ENCODE results near the gene PPARA. TPM values are rescaled to one million over a fixed set of nuclear protein-coding genes. Genes with fewer than 3 reads are reported as not detected.

The PPARA gene
- polyA plus RNA-seq, 1 of the 3 experiments (the other 2 are of a cell fraction): 4.5 TPM

DNA sequence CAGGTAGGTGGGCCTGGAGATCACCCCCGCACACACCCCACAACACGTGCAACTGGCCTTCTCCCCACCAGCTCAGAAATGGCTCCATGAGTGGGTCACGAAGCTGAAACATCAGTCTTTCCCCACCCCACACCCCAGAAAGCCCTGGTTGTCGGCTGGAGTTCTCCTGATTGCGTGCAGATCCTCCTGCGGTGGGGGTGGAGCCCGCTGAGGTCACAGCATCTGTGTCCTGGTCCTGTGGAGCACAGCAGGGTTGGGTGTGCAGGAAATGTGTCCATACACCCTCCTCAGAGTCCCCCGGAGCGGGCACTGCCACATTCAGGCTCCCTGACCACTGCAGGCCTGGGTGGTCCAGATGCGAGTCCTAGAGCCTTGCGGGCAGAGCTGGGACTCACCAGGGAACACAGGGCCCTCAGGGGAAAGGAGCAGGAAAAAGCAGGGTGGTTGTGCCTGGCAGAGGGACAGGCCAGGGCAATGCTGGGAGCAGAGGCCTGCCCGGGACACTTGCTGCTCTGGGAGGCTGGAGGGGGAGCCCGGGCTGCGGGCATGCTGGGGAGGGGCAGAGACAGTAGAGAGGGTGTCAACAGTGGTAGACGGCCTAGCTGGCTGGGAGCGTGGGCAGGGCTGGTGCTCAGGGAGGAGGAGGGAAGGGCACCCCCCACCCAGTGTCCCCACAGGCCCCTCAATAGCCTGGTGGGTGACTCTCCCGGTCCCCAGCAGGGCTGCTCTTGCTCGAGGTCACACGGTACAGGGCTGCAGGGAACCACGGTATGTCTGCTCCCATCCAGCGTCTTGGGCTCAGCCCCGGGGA, 42.4 kb upstream of the PPARA start:
- no peaks in the 10 kb centered on the region for H3K27me3 ChIP-seq (ENCODE audit: insufficient read depth)
- no peaks in the 10 kb centered on the region for H3K9me3 ChIP-seq
- peaks cover 81 to 93% of the 10 kb centered on the region in 2 experiments for H3K36me3 ChIP-seq (replicated peaks in 1 of 2; ENCODE audit: control insufficient read depth in 1 of 2, insufficient read depth in 2 of 2, low read length in 1 of 2)
- POLR2A ChIA-PET: interaction anchor here (0.7 to 1.2 kb wide), 5 partner anchors 9 to 54 kb away, joined by 3 to 4 read pairs (median 3); no protein-coding TSS in a partner anchor
- peak overlapping the region; percentile 60 to 98 for H3K27ac ChIP-seq (ENCODE audit: low read depth in 2 of 2, low read length in 1 of 2)
- H2AFZ ChIP-seq (ENCODE audit: low read depth): no peak overlapping the region
- peaks cover 100% of the 10 kb centered on the region for H4K20me1 ChIP-seq (ENCODE audit: insufficient read depth)
- H3K79me2 ChIP-seq (ENCODE audit: insufficient read depth): peaks cover 90% of the 10 kb centered on the region
- peaks cover 43 to 93% of the 10 kb centered on the region in 2 experiments for H3K4me1 ChIP-seq (ENCODE audit: control insufficient read depth in 1 of 2, insufficient read depth in 2 of 2, low read depth in 1 of 2, low read length in 1 of 2)
- TF ChIP-seq RFX5 (IDR thresholded peaks at IDR 0.05; ENCODE audit: low read length) (no peak), TAF1 (IDR thresholded peaks at IDR 0.05; ENCODE audit: borderline replicate concordance, low read depth, low read length) (no peak), POLR2AphosphoS5 (IDR thresholded peaks at IDR 0.05; ENCODE audit: low read depth, low read length) (peak; percentile 18; the same call in 1 of the 2 replicates), SIN3A (IDR thresholded peaks at IDR 0.05; ENCODE audit: borderline replicate concordance, low read depth, low read length) (0 out of 2 replicates have a peak, but pooled peaks have one; percentile 24)
- TF ChIP-seq, protein P1, sequence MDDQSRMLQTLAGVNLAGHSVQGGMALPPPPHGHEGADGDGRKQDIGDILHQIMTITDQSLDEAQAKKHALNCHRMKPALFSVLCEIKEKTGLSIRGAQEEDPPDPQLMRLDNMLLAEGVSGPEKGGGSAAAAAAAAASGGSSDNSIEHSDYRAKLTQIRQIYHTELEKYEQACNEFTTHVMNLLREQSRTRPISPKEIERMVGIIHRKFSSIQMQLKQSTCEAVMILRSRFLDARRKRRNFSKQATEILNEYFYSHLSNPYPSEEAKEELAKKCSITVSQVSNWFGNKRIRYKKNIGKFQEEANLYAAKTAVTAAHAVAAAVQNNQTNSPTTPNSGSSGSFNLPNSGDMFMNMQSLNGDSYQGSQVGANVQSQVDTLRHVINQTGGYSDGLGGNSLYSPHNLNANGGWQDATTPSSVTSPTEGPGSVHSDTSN (IDR thresholded peaks at IDR 0.05): peak; percentile 26; the same call in 1 of the 2 replicates
- TF ChIP-seq, protein P2, sequence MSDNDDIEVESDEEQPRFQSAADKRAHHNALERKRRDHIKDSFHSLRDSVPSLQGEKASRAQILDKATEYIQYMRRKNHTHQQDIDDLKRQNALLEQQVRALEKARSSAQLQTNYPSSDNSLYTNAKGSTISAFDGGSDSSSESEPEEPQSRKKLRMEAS (IDR thresholded peaks at IDR 0.05; ENCODE audit: low read depth): no peak
- 77% methylated on average over 11 of the region's 22 CpGs for WGBS (ENCODE audit: low lambda C conversion rate)
- H3K4me2 ChIP-seq: peak overlapping the region; percentile 22; the same call in 1 of the 2 replicates
- no peak overlapping the region for H3K4me3 ChIP-seq (ENCODE audit: low read depth in 2 of 2, low read length in 1 of 2)
- no peaks in the 10 kb centered on the region for H3K9me2 ChIP-seq
- peak; percentile 76 for DNase-seq
- CTCF ChIA-PET: interaction anchor here (1.0 to 2.9 kb wide), 7 partner anchors 9 to 113 kb away, joined by 3 to 14 read pairs (median 11); no protein-coding TSS in a partner anchor
- H3K9ac ChIP-seq: no peak overlapping the region; the same call in 1 of the 2 replicates
- peaks cover 90% of the 10 kb centered on the region for H3F3A ChIP-seq (replicated peaks; ENCODE audit: insufficient read depth)

DNA sequence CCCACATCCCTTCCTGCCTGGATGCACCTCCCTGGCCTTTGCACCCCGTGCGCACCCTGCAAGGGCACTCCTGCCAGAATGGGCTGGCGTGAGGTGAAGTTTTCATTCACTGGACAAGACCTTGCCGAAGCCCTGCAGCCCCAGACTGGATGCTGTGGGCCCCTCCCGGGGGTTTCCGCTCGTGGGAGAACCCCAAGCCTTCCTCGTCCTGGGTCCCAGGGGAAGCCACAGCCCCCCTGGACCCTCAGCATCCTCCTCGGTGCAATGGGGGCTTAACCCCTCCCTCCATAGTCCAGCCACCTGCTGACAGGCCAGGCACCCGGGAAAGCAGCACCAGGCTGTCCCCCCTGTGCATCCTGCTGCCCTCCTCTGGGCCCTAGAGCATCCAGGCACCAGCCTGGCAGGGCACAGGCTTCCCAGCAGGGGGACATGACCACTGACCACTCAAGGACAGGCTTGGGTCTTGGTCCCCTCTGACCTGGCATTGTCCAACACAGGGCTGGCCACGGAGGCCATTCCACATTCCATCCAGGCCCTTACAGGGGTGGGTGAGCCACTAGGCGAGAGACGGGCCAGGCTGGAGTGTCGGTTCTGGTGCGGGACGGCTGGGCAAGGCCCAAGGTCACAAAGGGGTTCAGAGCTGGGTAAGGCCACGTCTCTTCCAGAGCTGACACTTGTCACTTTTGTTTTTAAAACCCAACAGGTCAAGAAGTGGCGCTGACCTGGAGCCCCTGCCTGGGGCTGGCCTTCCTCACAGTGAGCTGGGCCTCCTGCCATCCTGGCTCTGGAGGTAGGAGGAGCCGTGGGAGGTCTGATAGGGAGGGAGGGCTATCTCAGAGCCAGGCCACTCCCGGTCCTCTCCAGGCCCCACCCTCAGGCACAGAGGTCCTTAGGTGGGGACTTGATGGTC, 41.5 kb upstream of the PPARA start:
- TF ChIP-seq, protein P3, sequence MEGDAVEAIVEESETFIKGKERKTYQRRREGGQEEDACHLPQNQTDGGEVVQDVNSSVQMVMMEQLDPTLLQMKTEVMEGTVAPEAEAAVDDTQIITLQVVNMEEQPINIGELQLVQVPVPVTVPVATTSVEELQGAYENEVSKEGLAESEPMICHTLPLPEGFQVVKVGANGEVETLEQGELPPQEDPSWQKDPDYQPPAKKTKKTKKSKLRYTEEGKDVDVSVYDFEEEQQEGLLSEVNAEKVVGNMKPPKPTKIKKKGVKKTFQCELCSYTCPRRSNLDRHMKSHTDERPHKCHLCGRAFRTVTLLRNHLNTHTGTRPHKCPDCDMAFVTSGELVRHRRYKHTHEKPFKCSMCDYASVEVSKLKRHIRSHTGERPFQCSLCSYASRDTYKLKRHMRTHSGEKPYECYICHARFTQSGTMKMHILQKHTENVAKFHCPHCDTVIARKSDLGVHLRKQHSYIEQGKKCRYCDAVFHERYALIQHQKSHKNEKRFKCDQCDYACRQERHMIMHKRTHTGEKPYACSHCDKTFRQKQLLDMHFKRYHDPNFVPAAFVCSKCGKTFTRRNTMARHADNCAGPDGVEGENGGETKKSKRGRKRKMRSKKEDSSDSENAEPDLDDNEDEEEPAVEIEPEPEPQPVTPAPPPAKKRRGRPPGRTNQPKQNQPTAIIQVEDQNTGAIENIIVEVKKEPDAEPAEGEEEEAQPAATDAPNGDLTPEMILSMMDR (IDR thresholded peaks at IDR 0.05): peak; percentile 17; the same call in 1 of the 2 replicates
- TF ChIP-seq, protein P4, sequence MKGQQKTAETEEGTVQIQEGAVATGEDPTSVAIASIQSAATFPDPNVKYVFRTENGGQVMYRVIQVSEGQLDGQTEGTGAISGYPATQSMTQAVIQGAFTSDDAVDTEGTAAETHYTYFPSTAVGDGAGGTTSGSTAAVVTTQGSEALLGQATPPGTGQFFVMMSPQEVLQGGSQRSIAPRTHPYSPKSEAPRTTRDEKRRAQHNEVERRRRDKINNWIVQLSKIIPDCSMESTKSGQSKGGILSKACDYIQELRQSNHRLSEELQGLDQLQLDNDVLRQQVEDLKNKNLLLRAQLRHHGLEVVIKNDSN (IDR thresholded peaks at IDR 0.05; ENCODE audit: borderline replicate concordance, low read depth): no peak
- CTCF ChIA-PET: interaction anchor here (0.7 to 2.9 kb wide), 3 partner anchors 8 to 102 kb away, joined by 3 to 13 read pairs (median 5); no protein-coding TSS in a partner anchor
- H3K36me3 ChIP-seq (replicated peaks in 1 of 2; ENCODE audit: control insufficient read depth in 1 of 2, insufficient read depth in 2 of 2, low read length in 1 of 2): peaks cover 76 to 93% of the 10 kb centered on the region in 2 experiments
- H3K27ac ChIP-seq (ENCODE audit: low read depth in 2 of 2, low read length in 1 of 2): peak overlapping the region; percentile 60 to 98
- peaks cover 43 to 92% of the 10 kb centered on the region in 2 experiments for H3K4me1 ChIP-seq (ENCODE audit: control insufficient read depth in 1 of 2, insufficient read depth in 2 of 2, low read depth in 1 of 2, low read length in 1 of 2)
- H3K27me3 ChIP-seq (ENCODE audit: insufficient read depth): no peaks in the 10 kb centered on the region
- no peak overlapping the region for H3K4me3 ChIP-seq (ENCODE audit: low read depth in 2 of 2, low read length in 1 of 2)
- no peak overlapping the region for H2AFZ ChIP-seq (ENCODE audit: low read depth)
- no peak overlapping the region for H3K9ac ChIP-seq
- no peaks in the 10 kb centered on the region for H3K9me3 ChIP-seq
- peaks cover 100% of the 10 kb centered on the region for H4K20me1 ChIP-seq (ENCODE audit: insufficient read depth)
- peaks cover 90% of the 10 kb centered on the region for H3F3A ChIP-seq (replicated peaks; ENCODE audit: insufficient read depth)
- peaks cover 81% of the 10 kb centered on the region for H3K79me2 ChIP-seq (ENCODE audit: insufficient read depth)
- H3K4me2 ChIP-seq: peak overlapping the region; percentile 22; the same call in 1 of the 2 replicates
- peak; percentile 75 for DNase-seq
- no peaks in the 10 kb centered on the region for H3K9me2 ChIP-seq
- POLR2A ChIA-PET: interaction anchor here (0.8 kb wide), 1 partner anchor 24 kb away, joined by 4 read pairs; no protein-coding TSS in a partner anchor
- 64% methylated on average over 12 of the region's 20 CpGs for WGBS (ENCODE audit: low lambda C conversion rate)
